AG10803 (cell line): ENCODE measurements around the gene APMAP.

Experiments
- DNase-seq: peaks from one replicate; pipeline ENCODE4 v3.0.0; 2010; ENCODE audit warnings: low read depth
- H3K4me3 ChIP-seq: 2 replicates; pipeline ENCODE4 v1.5.1; 2011; ENCODE audit warnings: mild to moderate bottlenecking, low read length, control low read depth
- CTCF ChIP-seq: conservative IDR thresholded peaks from 2 replicates; pipeline ENCODE4 v1.5.1; 2011; ENCODE audit warnings: mild to moderate bottlenecking, low read length, control low read depth, inconsistent platforms

Gene APMAP

GRCh38 chr20:24971376-24972101 lies 21.0 kb downstream of the APMAP start:
- TF ChIP-seq CTCF, result no peak
- DNase-seq, result no peak
- no peak overlapping the region for H3K4me3 ChIP-seq

DNA sequence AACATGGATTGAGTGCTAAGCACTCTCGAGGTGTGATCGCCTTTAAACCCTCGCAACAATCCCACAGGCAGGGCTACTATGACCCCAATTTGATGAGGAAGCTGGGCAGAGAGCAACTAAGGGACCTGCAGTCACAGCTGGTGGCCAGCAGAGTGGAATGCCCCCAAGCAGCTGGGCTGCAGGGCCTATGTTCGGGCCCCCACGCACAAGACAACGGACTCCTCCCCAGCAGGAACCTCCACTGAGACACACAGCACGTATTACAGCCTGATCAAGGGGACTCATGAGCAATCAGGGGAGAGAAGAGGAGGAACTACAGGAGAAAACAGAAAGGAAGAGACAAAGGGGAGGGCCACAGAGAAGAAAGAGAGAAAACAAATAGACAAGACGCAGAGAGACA lies 21.8 kb downstream of the APMAP start:
- no peak for TF ChIP-seq CTCF
- H3K4me3 ChIP-seq, result no peak overlapping the region
- no peak for DNase-seq

DNA sequence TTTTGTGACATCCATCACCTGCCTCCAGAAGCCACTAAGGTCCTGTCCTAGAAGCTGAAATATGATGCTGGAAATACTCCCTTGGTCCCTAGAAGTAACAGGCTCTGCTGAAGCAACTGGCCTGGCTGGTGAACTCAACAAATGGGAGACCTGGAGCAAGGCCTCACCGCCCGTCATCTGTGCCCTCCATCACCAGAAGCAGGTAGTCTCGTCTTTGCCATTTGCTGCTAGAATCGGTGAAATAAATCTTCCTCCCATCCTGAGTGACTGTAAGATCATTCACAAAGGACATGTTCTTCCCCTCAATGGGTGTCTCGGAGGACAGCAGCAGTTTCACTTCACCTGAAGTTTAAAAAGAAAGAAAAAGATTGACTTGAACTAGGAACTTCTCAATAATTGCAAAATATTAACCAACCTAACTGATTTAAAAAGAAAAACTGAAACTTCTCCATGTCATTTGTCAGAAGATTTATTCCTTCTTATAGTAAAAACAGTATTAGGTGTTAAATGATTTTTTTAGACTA lies 22.5 kb downstream of the APMAP start:
- DNase-seq, result no peak
- no peak overlapping the region for H3K4me3 ChIP-seq
- TF ChIP-seq CTCF, result no peak

DNA sequence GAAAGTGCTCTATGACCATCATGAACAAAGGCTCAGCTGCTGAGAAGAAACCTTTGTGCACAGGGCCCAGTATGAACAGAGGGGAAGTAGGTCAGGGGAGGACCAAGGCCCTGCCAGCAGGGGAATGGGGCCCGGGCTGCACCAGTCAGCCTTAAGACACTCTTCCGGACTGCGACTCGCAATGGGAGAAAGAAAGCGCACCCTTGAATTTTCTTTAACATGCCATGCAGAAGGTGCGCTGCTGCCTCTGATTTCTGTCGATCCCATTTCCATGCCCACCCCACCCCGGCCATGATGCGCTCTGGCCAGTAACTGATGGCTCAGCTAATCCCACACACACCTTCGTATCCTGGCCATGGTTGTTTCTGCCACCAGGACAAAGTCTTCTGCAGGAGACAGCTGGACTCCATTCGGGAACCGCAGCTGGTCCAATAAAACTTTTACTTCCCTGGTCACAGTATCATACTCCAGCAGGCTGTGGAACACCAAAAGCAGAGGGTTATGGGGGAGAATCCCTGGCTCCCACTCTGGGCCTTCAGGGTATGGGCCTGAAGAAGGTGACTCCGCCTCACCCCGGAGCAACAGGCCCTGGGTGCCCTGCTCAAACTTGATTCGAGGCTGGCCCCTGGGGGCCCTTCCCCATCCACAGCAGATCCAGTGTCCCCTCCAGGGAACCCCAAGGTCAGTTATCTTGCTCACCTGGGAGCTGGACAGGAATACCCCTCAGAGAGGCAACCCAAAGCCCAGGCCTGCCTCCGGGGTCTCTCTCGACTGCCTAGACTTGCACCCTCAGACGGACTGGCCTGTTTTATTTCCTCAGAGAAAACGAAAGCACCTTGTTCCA lies 23.1 kb downstream of the APMAP start:
- no peak for DNase-seq
- H3K4me3 ChIP-seq, result no peak overlapping the region
- TF ChIP-seq CTCF, result no peak

DNA sequence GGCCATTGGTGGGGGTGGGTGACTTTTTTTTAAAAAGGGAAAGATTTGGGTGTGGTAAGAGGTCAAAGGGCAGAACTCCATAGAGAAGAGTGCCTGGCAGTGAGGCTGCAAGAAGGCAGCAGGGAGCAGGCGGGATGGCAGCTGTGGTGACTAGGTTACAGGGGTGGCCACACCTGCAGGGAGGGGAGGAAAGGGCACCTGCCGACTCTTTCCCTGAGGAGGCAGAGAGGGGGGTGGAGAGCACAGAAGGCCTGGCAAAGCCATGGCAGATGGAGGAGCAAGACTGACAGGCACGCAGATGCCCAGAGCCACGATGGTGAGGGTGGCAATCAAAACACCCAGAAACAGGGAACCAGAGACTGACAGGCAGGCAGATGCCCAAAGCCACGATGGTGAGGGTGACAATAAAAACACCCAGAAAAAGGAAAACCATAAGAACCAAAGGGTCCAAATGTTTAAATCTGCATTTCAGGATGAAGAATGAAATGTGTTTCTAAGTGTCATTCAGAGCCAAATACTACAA lies 24.2 kb downstream of the APMAP start:
- no peak for TF ChIP-seq CTCF
- DNase-seq, result no peak
- H3K4me3 ChIP-seq, result no peak overlapping the region

GRCh38 chr20:24966317-24967012 lies 26.1 kb downstream of the APMAP start:
- no peak for DNase-seq
- no peak overlapping the region for H3K4me3 ChIP-seq
- no peak for TF ChIP-seq CTCF
